H1 (cell line): ENCODE results near the gene UBAP1L. TPM values are rescaled to one million over a fixed set of nuclear protein-coding genes. Genes with fewer than 3 reads are reported as not detected.
A peak's percentile ranks its signal among the peaks of the same experiment; 100 is the strongest.

Source experiments
- CTCF ChIA-PET: fragments of 300-600 bp; sonication (Branson Sonifier 250); formaldehyde crosslinking; loops from one replicate; lab custom pipeline; 2021; ENCODE audit not compliant: partially characterized antibody; lab: Charles Lee
- POLR2A ChIA-PET: fragments of 300-600 bp; sonication (Branson Sonifier 250); formaldehyde crosslinking; loops from one replicate; lab custom pipeline; 2021; ENCODE audit warnings: inconsistent platforms; ENCODE audit not compliant: partially characterized antibody; lab: Charles Lee
- DNase-seq, 2 experiments: peaks; one replicate each; pipeline versions ENCODE4 v3.0.0 to v3.0.0-alpha.2; 2010 to 2022; ENCODE audit warnings: low spot score in 2 of 2, low read depth in 1 of 2, mixed read lengths in 1 of 2
- FAIRE-seq: peaks from 2 replicates; lab custom pipeline; 2011; peaks lifted over from hg19 to GRCh38; lab: Jason Lieb, UNC
- H2AFZ ChIP-seq: 2 replicates; pipeline ENCODE4 v1.8.1; 2012; ENCODE audit warnings: low read length, inconsistent platforms
- H2AK5ac ChIP-seq: 2 replicates; pipeline ENCODE4 v1.6.1; 2013; ENCODE audit warnings: low read depth, low read length
- H2BK120ac ChIP-seq: replicated peaks from 2 replicates; pipeline ENCODE3; 2013; ENCODE audit warnings: low read depth, low read length, inconsistent platforms
- H2BK12ac ChIP-seq: 2 replicates; pipeline ENCODE4 v1.6.1; 2013; ENCODE audit warnings: low read depth, low read length
- H2BK15ac ChIP-seq: 2 replicates; pipeline ENCODE4 v1.6.1; 2013; ENCODE audit warnings: low read length
- H2BK20ac ChIP-seq: 2 replicates; pipeline ENCODE4 v1.6.1; 2013; ENCODE audit warnings: low read length
- H2BK5ac ChIP-seq: 2 replicates; pipeline ENCODE4 v1.6.1; 2013; ENCODE audit warnings: low read depth, low read length
- H3K14ac ChIP-seq: 2 replicates; pipeline ENCODE4 v1.6.1; 2013; ENCODE audit warnings: inconsistent platforms; ENCODE audit not compliant: insufficient read length
- H3K18ac ChIP-seq: 2 replicates; pipeline ENCODE4 v1.6.1; 2013; ENCODE audit warnings: low read length; ENCODE audit errors: extremely low read depth
- H3K23ac ChIP-seq: 2 replicates; pipeline ENCODE4 v1.6.1; 2013; ENCODE audit warnings: inconsistent platforms; ENCODE audit not compliant: insufficient read length
- H3K23me2 ChIP-seq: 2 replicates; pipeline ENCODE4 v1.6.1; 2013; ENCODE audit warnings: low read depth, low read length
- H3K27ac ChIP-seq: 2 replicates; pipeline ENCODE4 v1.6.1; 2011; ENCODE audit warnings: low read depth, low read length, inconsistent platforms
- H3K27me3 ChIP-seq, 4 experiments: replicated peaks in 1 of 4; 1 replicate in 1 of 4; 2 replicates in 3 of 4; pipeline versions ENCODE4 v1.6.1 to v1.8.1; 2011 to 2013; ENCODE audit warnings: low read length in 3 of 4, mild to moderate bottlenecking in 3 of 4, inconsistent platforms in 2 of 4, mixed read lengths in 2 of 4, moderate library complexity in 1 of 4; ENCODE audit not compliant: control insufficient read depth in 3 of 4, insufficient read depth in 3 of 4; ENCODE audit errors: extremely low read depth in 1 of 4
- H3K36me3 ChIP-seq, 4 experiments: 2 replicates each; pipeline versions ENCODE4 v1.6.1 to v1.8.1; 2011 to 2013; ENCODE audit warnings: mild to moderate bottlenecking in 4 of 4, low read length in 3 of 4, moderate library complexity in 2 of 4, control low read depth in 1 of 4, inconsistent platforms in 1 of 4; ENCODE audit not compliant: insufficient read depth in 4 of 4, control insufficient read depth in 2 of 4
- H3K4ac ChIP-seq: replicated peaks from 2 replicates; pipeline ENCODE3; 2013; ENCODE audit warnings: low read length, low read depth, mixed read lengths, inconsistent platforms; ENCODE audit not compliant: insufficient read length
- H3K4me1 ChIP-seq, 4 experiments: replicated peaks in 1 of 4; 1 replicate in 1 of 4; 2 replicates in 3 of 4; pipeline versions ENCODE4 v1.6.1 to v1.8.1; 2011 to 2013; ENCODE audit warnings: low read length in 3 of 4, inconsistent platforms in 2 of 4, mixed read lengths in 1 of 4; ENCODE audit not compliant: insufficient read depth in 4 of 4, control insufficient read depth in 3 of 4
- H3K4me2 ChIP-seq, 2 experiments: 2 replicates each; pipeline versions ENCODE4 v1.6.1 to v1.8.1; 2011 to 2013; ENCODE audit warnings: low read depth in 2 of 2, low read length in 2 of 2, control low read depth in 1 of 2, inconsistent platforms in 1 of 2, mild to moderate bottlenecking in 1 of 2; ENCODE audit not compliant: insufficient read depth in 1 of 2
- H3K4me3 ChIP-seq, 4 experiments: fragments of 200-600, 300-600 bp in 1 of 4; sonication (generic), shearing (Covaris generic), sonication (Bioruptor Twin) in 1 of 4; 2 replicates each; pipeline versions ENCODE4 v1.5.1 to v1.8.1; 2011 to 2016; ENCODE audit warnings: low read length in 4 of 4, low read depth in 3 of 4, control low read depth in 2 of 4, inconsistent platforms in 2 of 4, mild to moderate bottlenecking in 2 of 4, mixed read lengths in 1 of 4, moderate library complexity in 1 of 4; ENCODE audit not compliant: insufficient read depth in 2 of 4; ENCODE audit errors: extremely low read depth in 1 of 4
- H3K56ac ChIP-seq: replicated peaks from 2 replicates; pipeline ENCODE3; 2013; ENCODE audit warnings: low read depth, mild to moderate bottlenecking, mixed read lengths, low read length, inconsistent platforms; ENCODE audit not compliant: insufficient read length
- H3K79me1 ChIP-seq: 2 replicates; pipeline ENCODE4 v1.6.1; 2013; ENCODE audit warnings: low read depth, low read length, control low read depth
- H3K79me2 ChIP-seq, 2 experiments: 2 replicates each; pipeline versions ENCODE4 v1.6.1 to v1.8.1; 2012 to 2013; ENCODE audit warnings: low read length in 2 of 2, mild to moderate bottlenecking in 2 of 2, inconsistent platforms in 1 of 2; ENCODE audit not compliant: insufficient read depth in 2 of 2, control insufficient read depth in 1 of 2
- H3K9ac ChIP-seq, 4 experiments: replicated peaks in 1 of 4; 1 replicate in 1 of 4; 2 replicates in 3 of 4; pipeline versions ENCODE4 v1.6.1 to v1.8.1; 2011 to 2013; ENCODE audit warnings: low read depth in 3 of 4, low read length in 3 of 4, control low read depth in 2 of 4, mild to moderate bottlenecking in 2 of 4, moderate library complexity in 2 of 4, inconsistent platforms in 1 of 4; ENCODE audit errors: extremely low read depth in 1 of 4
- H3K9me3 ChIP-seq, 2 experiments: 2 replicates each; pipeline versions ENCODE4 v1.6.1 to v1.8.1; 2012 to 2013; ENCODE audit warnings: mild to moderate bottlenecking in 2 of 2, moderate library complexity in 2 of 2, control low read depth in 1 of 2, inconsistent platforms in 1 of 2, low read depth in 1 of 2, low read length in 1 of 2, mixed read lengths in 1 of 2; ENCODE audit not compliant: insufficient read depth in 2 of 2
- H4K20me1 ChIP-seq, 2 experiments: replicated peaks in 1 of 2; 2 replicates each; pipeline versions ENCODE3 to v1.8.1; 2011 to 2013; ENCODE audit warnings: inconsistent platforms in 2 of 2, low read length in 2 of 2, mild to moderate bottlenecking in 1 of 2; ENCODE audit not compliant: insufficient read depth in 2 of 2, control insufficient read depth in 1 of 2
- H4K5ac ChIP-seq: 2 replicates; pipeline ENCODE4 v1.6.1; 2013; ENCODE audit warnings: low read length, low read depth, mixed read lengths, inconsistent platforms; ENCODE audit not compliant: insufficient read length
- H4K8ac ChIP-seq: 2 replicates; pipeline ENCODE4 v1.8.0; 2013; ENCODE audit warnings: mild to moderate bottlenecking, moderate library complexity, low read length, inconsistent platforms; ENCODE audit not compliant: insufficient read depth; ENCODE audit errors: extremely low read depth
- H4K91ac ChIP-seq: replicated peaks from 2 replicates; pipeline ENCODE3; 2013; ENCODE audit warnings: low read length, mixed read lengths, inconsistent platforms; ENCODE audit not compliant: insufficient read length
- CEBPB ChIP-seq: IDR thresholded peaks from 2 replicates; pipeline ENCODE4 v1.6.1; 2012; ENCODE audit warnings: low read depth, low read length
- TBP ChIP-seq: IDR thresholded peaks from 2 replicates; pipeline ENCODE4 v1.6.1; 2011; ENCODE audit warnings: low read depth, low read length, improper control_type of control experiment
- YY1 ChIP-seq: IDR thresholded peaks from 2 replicates; pipeline ENCODE4 v1.6.1; 2011; ENCODE audit warnings: low read depth, mild to moderate bottlenecking, low read length
- WGBS, 2 experiments: shearing (Covaris generic) in 1 of 2; methylation state at CpG; one replicate each; pipeline versions ENCODE4 v1.1.6 to v1.1.7; 2013 to 2015; ENCODE audit warnings: low lambda C conversion rate in 2 of 2, mixed read lengths in 2 of 2, inconsistent platforms in 1 of 2, low coverage in 1 of 2, missing lambda C conversion rate in 1 of 2; ENCODE audit not compliant: insufficient replicate concordance in 2 of 2, insufficient coverage in 1 of 2, insufficient read length in 1 of 2; ENCODE audit errors: extremely low coverage in 1 of 2, missing lambda C conversion rate in 1 of 2; 5-methylcytosine and 5-hydroxymethylcytosine counted together
- polyA plus RNA-seq, 7 experiments: library from polyadenylated mRNA; depleted of rRNA in 3 of 7; stranded (reverse) in 5 of 7; unstranded in 2 of 7; fragments of >200 nt in 5 of 7; fragments of 200-250 nt in 2 of 7; gene quantifications; 1 replicate in 5 of 7; 2 replicates in 1 of 7; 4 replicates in 1 of 7; pipeline versions ENCODE4 v1.2.1 to v1.2.3, GENCODE V29; 2011 to 2013; ENCODE audit warnings: missing spikeins in 2 of 7, mixed read lengths in 2 of 7
- total RNA-seq: library from RNA; stranded (reverse); fragmentation: NEBNext Ultra II Directional; extraction: Animal tissue kit (Norgen Biotek cat#: 25700); gene quantifications from 2 replicates; pipeline ENCODE4 v1.2.1, GENCODE V29; 2021
- TF ChIP-seq, protein P1 (sequence below), 3 experiments: IDR thresholded peaks; 1 replicate in 2 of 3; 2 replicates in 1 of 3; pipeline versions ENCODE4 v1.5.1 to v1.6.1; 2011; ENCODE audit warnings: low read length in 3 of 3, mild to moderate bottlenecking in 3 of 3, inconsistent platforms in 2 of 3, low read depth in 1 of 3, moderate library complexity in 1 of 3; ENCODE audit not compliant: insufficient read depth in 1 of 3; ENCODE audit errors: control extremely low read depth in 1 of 3

The UBAP1L gene
- total and polyA plus RNA-seq, 2 of the 8 experiments (the other 6 are each of a cell fraction or from before 2014, with no cell fraction given) = 0.67 to 1.7 TPM

DNA sequence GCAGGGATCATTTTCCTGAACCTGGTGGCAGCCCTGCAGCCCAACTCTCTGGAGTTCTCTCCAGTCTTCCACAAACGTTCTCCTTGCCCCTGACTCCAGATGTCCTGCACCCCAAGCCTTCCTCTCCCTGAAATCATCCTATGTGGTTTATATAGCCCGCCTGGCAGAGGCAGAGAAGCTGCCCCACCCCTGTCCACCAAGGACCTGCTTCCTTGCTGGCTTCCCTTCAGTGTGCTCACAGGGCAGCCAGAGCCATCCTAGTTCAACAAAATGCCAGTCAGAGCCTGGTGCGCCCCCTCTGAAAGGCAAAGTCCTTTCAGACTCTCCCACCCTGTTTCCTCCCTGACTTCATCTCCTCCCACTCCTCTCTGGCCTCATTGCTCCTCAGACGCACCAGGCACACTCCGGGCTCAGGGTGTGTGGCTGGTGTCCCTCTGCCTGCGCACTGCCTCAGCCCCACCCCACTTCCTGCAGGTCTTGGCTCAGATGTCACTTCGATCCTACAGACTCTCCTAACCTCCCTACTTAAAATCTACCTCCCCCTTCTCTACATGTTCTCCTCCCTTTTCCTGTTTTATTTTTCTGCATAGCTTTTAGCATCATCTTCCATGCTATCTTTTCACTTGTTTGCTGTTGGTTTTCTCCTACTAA is 32.6 kb downstream of the UBAP1L start:
- H3K23me2 ChIP-seq = no peaks in the 10 kb centered on the region; the same call in 1 of the 2 replicates
- no peak overlapping the region for H3K56ac ChIP-seq
- peak overlapping the region; percentile 71; the same call in 1 of the 2 replicates for H2BK12ac ChIP-seq
- no peak overlapping the region for H3K14ac ChIP-seq
- TF ChIP-seq YY1 (no peak), TBP (no peak), CEBPB (no peak)
- TF ChIP-seq, protein P1, sequence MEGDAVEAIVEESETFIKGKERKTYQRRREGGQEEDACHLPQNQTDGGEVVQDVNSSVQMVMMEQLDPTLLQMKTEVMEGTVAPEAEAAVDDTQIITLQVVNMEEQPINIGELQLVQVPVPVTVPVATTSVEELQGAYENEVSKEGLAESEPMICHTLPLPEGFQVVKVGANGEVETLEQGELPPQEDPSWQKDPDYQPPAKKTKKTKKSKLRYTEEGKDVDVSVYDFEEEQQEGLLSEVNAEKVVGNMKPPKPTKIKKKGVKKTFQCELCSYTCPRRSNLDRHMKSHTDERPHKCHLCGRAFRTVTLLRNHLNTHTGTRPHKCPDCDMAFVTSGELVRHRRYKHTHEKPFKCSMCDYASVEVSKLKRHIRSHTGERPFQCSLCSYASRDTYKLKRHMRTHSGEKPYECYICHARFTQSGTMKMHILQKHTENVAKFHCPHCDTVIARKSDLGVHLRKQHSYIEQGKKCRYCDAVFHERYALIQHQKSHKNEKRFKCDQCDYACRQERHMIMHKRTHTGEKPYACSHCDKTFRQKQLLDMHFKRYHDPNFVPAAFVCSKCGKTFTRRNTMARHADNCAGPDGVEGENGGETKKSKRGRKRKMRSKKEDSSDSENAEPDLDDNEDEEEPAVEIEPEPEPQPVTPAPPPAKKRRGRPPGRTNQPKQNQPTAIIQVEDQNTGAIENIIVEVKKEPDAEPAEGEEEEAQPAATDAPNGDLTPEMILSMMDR (IDR thresholded peaks at IDR 0.05; ENCODE audit: control extremely low read depth in 1 of 3, insufficient read depth in 1 of 3, low read depth in 1 of 3, low read length in 3 of 3) = peak in 1 of 3 experiments; percentile 0; a peak in 1 of 4 replicates
- TF ChIP-seq, all 59 proteins: peak for 1
- ChIA-PET POLR2A (interaction anchor here (1.1 to 14.5 kb wide), 4 partner anchors 15 to 20 kb away, joined by 3 to 93 read pairs (median 6); partner anchors contain the start of gene RASL12), CTCF (interaction anchor here (0.9 to 32.9 kb wide), 9 partner anchors 7 to 401 kb away, joined by 3 to 1213 read pairs (median 43); partner anchors contain the start of genes KBTBD13, RASL12 and SLC51B)
- H2BK120ac ChIP-seq = peak overlapping the region; percentile 18
- no peaks in the 10 kb centered on the region for H3K79me2 ChIP-seq
- WGBS, 2 experiments = 42% methylated on average over 7 of the region's 7 CpGs; no CpG with 5 or more reads in 1 of the 2 experiments
- FAIRE-seq (no peak), DNase-seq (no peak)
- H3K27ac ChIP-seq = no peak overlapping the region
- peaks cover 0 to 9% (median 8%) of the 10 kb centered on the region in 4 experiments; a peak in 5 of 7 replicates for H3K27me3 ChIP-seq
- peak overlapping the region; percentile 26 for H4K91ac ChIP-seq
- H3K79me1 ChIP-seq = no peaks in the 10 kb centered on the region
- no peak overlapping the region for H2BK15ac ChIP-seq
- no peak overlapping the region for H4K8ac ChIP-seq
- H2BK5ac ChIP-seq = peak overlapping the region; percentile 31; the same call in 1 of the 2 replicates
- H2BK20ac ChIP-seq = no peak overlapping the region
- H3K18ac ChIP-seq = peak overlapping the region; percentile 7; the same call in 1 of the 2 replicates
- 0 out of 2 replicates have a peak overlapping the region, but pooled peaks have one; percentile 12 for H2AFZ ChIP-seq
- no peak overlapping the region for H2AK5ac ChIP-seq
- no peak overlapping the region for H4K5ac ChIP-seq
- H3K4ac ChIP-seq = no peak overlapping the region
- H3K36me3 ChIP-seq = no peaks in the 10 kb centered on the region
- peak overlapping the region; percentile 49 to 60; a peak in 3 of 4 replicates for H3K4me2 ChIP-seq
- H3K9me3 ChIP-seq = no peaks in the 10 kb centered on the region
- no peaks in the 10 kb centered on the region for H4K20me1 ChIP-seq
- H3K4me3 ChIP-seq = peak overlapping the region in 1 of 4 experiments; percentile 34; a peak in 1 of 8 replicates
- no peak overlapping the region for H3K9ac ChIP-seq
- H3K23ac ChIP-seq = no peak overlapping the region
- H3K4me1 ChIP-seq = peaks cover 15 to 28% (median 20%) of the 10 kb centered on the region in 4 experiments
